Esophagus muscularis mucosa (tissue), 4 donors: ENCODE results near the gene IL21. TPM values are rescaled to one million over a fixed set of nuclear protein-coding genes. Genes with fewer than 3 reads are reported as not detected.

ENCODE experiments used
- DNase-seq: peaks from one replicate; pipeline ENCODE4 v3.0.0-alpha.2; 2017; ENCODE audit errors: extremely low spot score
- H3K27ac ChIP-seq, 4 donors: fragments of 200-600 bp; sonication (generic); replicated peaks in 1 of 4; 1 replicate in 3 of 4; 2 replicates in 1 of 4; pipeline ENCODE4 v1.5.1; 2016 to 2019; ENCODE audit warnings: mild to moderate bottlenecking in 1 of 4
- H3K27me3 ChIP-seq, 4 donors: fragments of 200-600 bp; sonication (generic); one replicate each; pipeline versions ENCODE4 v1.5.1 to v1.6.0; 2016 to 2019
- H3K36me3 ChIP-seq, 4 donors: fragments of 200-600 bp; sonication (generic); one replicate each; pipeline ENCODE4 v1.5.1; 2016 to 2019
- H3K4me1 ChIP-seq, 4 donors: fragments of 200-600 bp; sonication (generic); one replicate each; pipeline ENCODE4 v1.5.1; 2016 to 2019
- H3K4me3 ChIP-seq, 4 donors: fragments of 200-600 bp; sonication (generic); 1 replicate in 2 of 4; 2 replicates in 2 of 4; pipeline ENCODE4 v1.5.1; 2016 to 2019; ENCODE audit warnings: mild to moderate bottlenecking in 4 of 4, moderate library complexity in 1 of 4
- H3K9me3 ChIP-seq, 4 donors: fragments of 200-600 bp; sonication (generic); 1 replicate in 3 of 4; 2 replicates in 1 of 4; pipeline ENCODE4 v1.5.1; 2016 to 2019
- CTCF ChIP-seq, 3 experiments: fragments of 200-600 bp in 2 of 3; fragments of 450-650 bp in 1 of 3; sonication (generic) in 2 of 3; IDR thresholded peaks; one replicate each; pipeline ENCODE4 v1.5.1; 2017 to 2019; ENCODE audit warnings: antibody characterized with exemption in 3 of 3, mild to moderate bottlenecking in 2 of 3, moderate library complexity in 1 of 3
- EP300 ChIP-seq: sonication (generic); formaldehyde crosslinking; IDR thresholded peaks from one replicate; pipeline ENCODE4 v1.6.1; 2017; ENCODE audit warnings: antibody characterized with exemption
- POLR2A ChIP-seq: fragments of 450-650 bp; IDR thresholded peaks from one replicate; pipeline ENCODE4 v1.6.1; 2017; ENCODE audit warnings: antibody characterized with exemption, moderate library complexity, mild to moderate bottlenecking, low read depth
- POLR2AphosphoS5 ChIP-seq, 2 donors: sonication (generic); formaldehyde crosslinking; IDR thresholded peaks; one replicate each; pipeline ENCODE4 v1.6.1; 2017; ENCODE audit warnings: antibody characterized with exemption in 2 of 2
- WGBS: methylation state at CpG from one replicate; pipeline ENCODE4 v1.1.5; 2018; 5-methylcytosine and 5-hydroxymethylcytosine counted together
- intact Hi-C: fragments of 100-400 bp; cut with DNase I; formaldehyde crosslinking; loops from one replicate; pipeline ENCODE4 v1.15.1; 2023
- total RNA-seq, 4 donors: library from RNA; depleted of rRNA; stranded (reverse); fragments of >200 nt; gene quantifications; one replicate each; pipeline versions ENCODE4 v1.1.0 to v1.2.1, GENCODE V29; 2016

IL21 gene
- total RNA-seq, 4 donors from 2014 or later = not detected

DNA sequence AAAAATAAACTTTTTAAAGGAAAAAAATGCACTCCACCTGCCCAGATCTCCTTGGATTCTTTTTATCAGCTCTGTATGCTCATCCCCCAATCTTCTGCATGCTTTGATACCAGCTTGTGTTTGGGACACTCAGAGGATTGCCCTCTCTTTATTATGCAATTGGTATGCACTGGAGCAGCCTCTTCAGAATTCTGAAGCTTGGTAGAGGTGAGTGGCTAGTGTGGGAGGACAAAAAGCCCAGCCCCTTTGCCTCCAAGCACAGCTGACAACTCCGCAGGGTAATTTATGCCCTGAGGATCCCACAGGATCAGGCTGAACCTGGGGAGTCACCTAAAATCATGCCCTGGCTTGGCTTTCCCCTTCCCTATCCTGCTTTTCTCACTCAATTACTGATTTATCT lies 16.7 kb downstream of the IL21 start:
- Histone ChIP-seq H3K27ac (no peak overlapping the region), H3K27me3 (peaks cover 0 to 10% (median 0%) of the 10 kb centered on the region in 4 donors), H3K4me1 (peaks cover 0 to 4% (median 0%) of the 10 kb centered on the region in 4 donors), H3K9me3 (no peaks in the 10 kb centered on the region), H3K36me3 (no peaks in the 10 kb centered on the region), H3K4me3 (no peak overlapping the region)
- 100% methylated on average over 1 of the region's 1 CpG for WGBS
- TF ChIP-seq POLR2A = no peak
- no peak for TF ChIP-seq EP300
- no peak for TF ChIP-seq CTCF (IDR thresholded peaks at IDR 0.05)
- no peak for TF ChIP-seq POLR2AphosphoS5 (IDR thresholded peaks at IDR 0.05)
- intact Hi-C loops = loop anchor here (10.0 kb wide), 1 partner anchor 321 kb away; the partner anchor contains the start of gene NUDT6
- no peak for DNase-seq

DNA sequence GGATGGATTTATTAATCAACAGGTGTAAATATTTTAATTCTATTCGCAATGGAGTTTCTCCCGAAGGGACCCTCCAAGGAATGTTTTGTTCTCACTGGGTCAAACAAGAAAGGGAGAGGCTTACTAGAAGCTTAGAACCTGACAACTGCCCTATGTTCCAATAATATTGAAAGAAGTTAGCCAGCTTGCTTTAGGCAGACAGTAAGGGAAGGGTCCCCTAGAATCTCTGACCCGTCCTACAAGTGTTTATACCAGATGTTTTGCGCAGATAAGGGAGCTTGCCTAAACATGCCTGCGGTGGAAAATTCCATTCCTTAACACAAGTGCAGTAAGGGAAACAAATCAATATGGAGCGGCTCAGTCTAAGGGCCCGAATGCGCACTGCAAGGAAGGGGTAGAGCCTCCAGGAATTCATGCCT lies 17.7 kb downstream of the IL21 start:
- Histone ChIP-seq H3K4me1 (peaks cover 0 to 4% (median 0%) of the 10 kb centered on the region in 4 donors), H3K4me3 (no peak overlapping the region), H3K27me3 (peaks cover 0 to 10% (median 0%) of the 10 kb centered on the region in 4 donors), H3K36me3 (no peaks in the 10 kb centered on the region), H3K27ac (no peak overlapping the region), H3K9me3 (no peaks in the 10 kb centered on the region)
- DNase-seq = no peak
- TF ChIP-seq POLR2AphosphoS5 (IDR thresholded peaks at IDR 0.05) = no peak
- TF ChIP-seq EP300 = no peak
- no peak for TF ChIP-seq CTCF (IDR thresholded peaks at IDR 0.05)
- no peak for TF ChIP-seq POLR2A
- WGBS = 51% methylated on average over 8 of the region's 8 CpGs
- intact Hi-C loops = loop anchor here (10.0 kb wide), 1 partner anchor 322 kb away; the partner anchor contains the start of gene NUDT6

DNA sequence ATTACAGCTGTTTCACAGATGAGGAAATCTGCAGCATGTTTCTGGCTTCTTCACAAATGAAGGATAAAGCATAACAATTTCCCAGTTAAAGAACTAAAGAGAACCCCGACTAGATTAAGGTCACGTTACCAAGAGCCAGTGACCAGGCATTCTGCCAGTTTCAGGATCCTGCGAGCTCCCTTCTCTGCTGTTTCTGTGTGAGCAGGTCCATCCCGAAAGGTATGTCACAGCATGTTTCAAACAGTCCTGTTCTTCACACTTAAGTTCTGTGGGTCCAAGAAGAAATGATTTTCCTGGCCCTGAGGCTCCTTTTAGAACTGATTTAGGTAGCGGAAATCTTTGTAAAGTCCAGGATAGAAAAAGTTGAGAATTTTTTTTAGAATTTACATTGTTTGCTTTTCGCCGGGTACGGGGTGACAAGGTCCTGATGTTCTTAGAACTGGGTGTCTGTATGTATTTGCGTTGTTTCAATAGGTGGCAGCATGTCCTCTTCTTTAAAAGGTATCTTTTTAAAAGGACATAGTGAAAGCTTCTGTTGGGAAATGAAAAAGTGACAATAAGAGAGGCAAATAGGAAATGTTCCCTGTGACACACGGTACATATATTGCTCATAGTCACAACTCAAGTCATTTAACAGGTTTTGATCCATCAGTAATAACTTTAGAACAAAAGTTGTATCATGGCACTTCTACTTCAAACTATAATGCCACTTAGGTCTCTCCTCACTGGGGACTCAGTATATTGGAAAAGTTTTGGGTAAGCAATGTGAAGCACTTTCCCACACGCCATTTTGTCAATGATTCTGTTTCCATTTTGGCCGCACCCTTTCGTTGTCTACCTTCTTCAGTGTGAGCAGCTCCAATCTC lies 18.4 kb downstream of the IL21 start:
- intact Hi-C loops = loop anchor here (1.0 to 10.0 kb wide), 2 partner anchors 115 to 322 kb away; partner anchors contain the start of gene NUDT6
- no peaks in the 10 kb centered on the region for H3K36me3 ChIP-seq
- H3K27ac ChIP-seq = no peak overlapping the region
- peaks cover 0 to 4% (median 0%) of the 10 kb centered on the region in 4 donors for H3K4me1 ChIP-seq
- H3K9me3 ChIP-seq = no peaks in the 10 kb centered on the region
- TF ChIP-seq POLR2A (no peak), CTCF (IDR thresholded peaks at IDR 0.05) (peak; percentile 27 to 49 (median 48))
- H3K27me3 ChIP-seq = peaks cover 0 to 10% (median 0%) of the 10 kb centered on the region in 4 donors
- DNase-seq = no peak
- 39% methylated on average over 13 of the region's 13 CpGs for WGBS
- H3K4me3 ChIP-seq = no peak overlapping the region

DNA sequence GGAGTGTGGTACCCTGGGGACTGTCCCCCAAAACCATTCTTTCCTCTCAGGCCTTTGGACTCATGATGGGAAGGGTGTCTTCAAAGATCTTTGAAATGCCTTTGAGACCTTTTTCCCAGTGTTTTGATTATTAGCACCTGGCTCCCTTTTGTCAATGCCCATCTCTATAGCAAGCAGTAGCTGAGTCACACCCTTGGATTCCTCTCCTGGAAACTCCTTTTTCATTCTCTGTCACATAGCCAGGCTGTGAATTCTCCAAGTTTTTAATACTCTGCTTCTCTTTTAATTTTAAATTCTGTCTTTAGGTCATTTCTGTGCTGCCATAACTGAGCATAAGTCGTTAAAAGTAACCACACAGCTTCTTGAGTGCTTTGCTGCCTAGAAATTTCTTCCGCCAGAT lies 29.7 kb downstream of the IL21 start:
- no peak overlapping the region for H3K27ac ChIP-seq
- H3K4me3 ChIP-seq = no peak overlapping the region
- WGBS = 95% methylated on average over 2 of the region's 2 CpGs
- no peaks in the 10 kb centered on the region for H3K36me3 ChIP-seq
- intact Hi-C loops = no loop called here
- no peaks in the 10 kb centered on the region for H3K9me3 ChIP-seq
- H3K27me3 ChIP-seq = no peaks in the 10 kb centered on the region
- TF ChIP-seq EP300 = no peak
- no peak for TF ChIP-seq CTCF (IDR thresholded peaks at IDR 0.05)
- no peak for TF ChIP-seq POLR2AphosphoS5 (IDR thresholded peaks at IDR 0.05)
- TF ChIP-seq POLR2A = no peak
- H3K4me1 ChIP-seq = no peaks in the 10 kb centered on the region
- DNase-seq = no peak
